H1 (cell line): ENCODE results near the gene SH3PXD2B. TPM values are rescaled to one million over a fixed set of nuclear protein-coding genes. Genes with fewer than 3 reads are reported as not detected.
A peak's percentile ranks its signal among the peaks of the same experiment; 100 is the strongest.

ENCODE experiments used
- CTCF ChIA-PET: fragments of 300-600 bp; sonication (Branson Sonifier 250); formaldehyde crosslinking; loops from one replicate; lab custom pipeline; 2021; ENCODE audit not compliant: partially characterized antibody; lab: Charles Lee
- POLR2A ChIA-PET: fragments of 300-600 bp; sonication (Branson Sonifier 250); formaldehyde crosslinking; loops from one replicate; lab custom pipeline; 2021; ENCODE audit warnings: inconsistent platforms; ENCODE audit not compliant: partially characterized antibody; lab: Charles Lee
- DNase-seq, 2 experiments: peaks; one replicate each; pipeline versions ENCODE4 v3.0.0 to v3.0.0-alpha.2; 2010 to 2022; ENCODE audit warnings: low spot score in 2 of 2, low read depth in 1 of 2, mixed read lengths in 1 of 2
- FAIRE-seq: peaks from 2 replicates; lab custom pipeline; 2011; peaks lifted over from hg19 to GRCh38; lab: Jason Lieb, UNC
- H2AFZ ChIP-seq: 2 replicates; pipeline ENCODE4 v1.8.1; 2012; ENCODE audit warnings: low read length, inconsistent platforms
- H2AK5ac ChIP-seq: 2 replicates; pipeline ENCODE4 v1.6.1; 2013; ENCODE audit warnings: low read depth, low read length
- H2BK120ac ChIP-seq: replicated peaks from 2 replicates; pipeline ENCODE3; 2013; ENCODE audit warnings: low read depth, low read length, inconsistent platforms
- H2BK12ac ChIP-seq: 2 replicates; pipeline ENCODE4 v1.6.1; 2013; ENCODE audit warnings: low read depth, low read length
- H2BK15ac ChIP-seq: 2 replicates; pipeline ENCODE4 v1.6.1; 2013; ENCODE audit warnings: low read length
- H2BK20ac ChIP-seq: 2 replicates; pipeline ENCODE4 v1.6.1; 2013; ENCODE audit warnings: low read length
- H2BK5ac ChIP-seq: 2 replicates; pipeline ENCODE4 v1.6.1; 2013; ENCODE audit warnings: low read depth, low read length
- H3K14ac ChIP-seq: 2 replicates; pipeline ENCODE4 v1.6.1; 2013; ENCODE audit warnings: inconsistent platforms; ENCODE audit not compliant: insufficient read length
- H3K18ac ChIP-seq: 2 replicates; pipeline ENCODE4 v1.6.1; 2013; ENCODE audit warnings: low read length; ENCODE audit errors: extremely low read depth
- H3K23ac ChIP-seq: 2 replicates; pipeline ENCODE4 v1.6.1; 2013; ENCODE audit warnings: inconsistent platforms; ENCODE audit not compliant: insufficient read length
- H3K23me2 ChIP-seq: 2 replicates; pipeline ENCODE4 v1.6.1; 2013; ENCODE audit warnings: low read depth, low read length
- H3K27ac ChIP-seq: 2 replicates; pipeline ENCODE4 v1.6.1; 2011; ENCODE audit warnings: low read depth, low read length, inconsistent platforms
- H3K27me3 ChIP-seq, 4 experiments: replicated peaks in 1 of 4; 1 replicate in 1 of 4; 2 replicates in 3 of 4; pipeline versions ENCODE4 v1.6.1 to v1.8.1; 2011 to 2013; ENCODE audit warnings: low read length in 3 of 4, mild to moderate bottlenecking in 3 of 4, inconsistent platforms in 2 of 4, mixed read lengths in 2 of 4, moderate library complexity in 1 of 4; ENCODE audit not compliant: control insufficient read depth in 3 of 4, insufficient read depth in 3 of 4; ENCODE audit errors: extremely low read depth in 1 of 4
- H3K36me3 ChIP-seq, 4 experiments: 2 replicates each; pipeline versions ENCODE4 v1.6.1 to v1.8.1; 2011 to 2013; ENCODE audit warnings: mild to moderate bottlenecking in 4 of 4, low read length in 3 of 4, moderate library complexity in 2 of 4, control low read depth in 1 of 4, inconsistent platforms in 1 of 4; ENCODE audit not compliant: insufficient read depth in 4 of 4, control insufficient read depth in 2 of 4
- H3K4ac ChIP-seq: replicated peaks from 2 replicates; pipeline ENCODE3; 2013; ENCODE audit warnings: low read length, low read depth, mixed read lengths, inconsistent platforms; ENCODE audit not compliant: insufficient read length
- H3K4me1 ChIP-seq, 4 experiments: replicated peaks in 1 of 4; 1 replicate in 1 of 4; 2 replicates in 3 of 4; pipeline versions ENCODE4 v1.6.1 to v1.8.1; 2011 to 2013; ENCODE audit warnings: low read length in 3 of 4, inconsistent platforms in 2 of 4, mixed read lengths in 1 of 4; ENCODE audit not compliant: insufficient read depth in 4 of 4, control insufficient read depth in 3 of 4
- H3K4me2 ChIP-seq, 2 experiments: 2 replicates each; pipeline versions ENCODE4 v1.6.1 to v1.8.1; 2011 to 2013; ENCODE audit warnings: low read depth in 2 of 2, low read length in 2 of 2, control low read depth in 1 of 2, inconsistent platforms in 1 of 2, mild to moderate bottlenecking in 1 of 2; ENCODE audit not compliant: insufficient read depth in 1 of 2
- H3K4me3 ChIP-seq, 4 experiments: fragments of 200-600, 300-600 bp in 1 of 4; sonication (generic), shearing (Covaris generic), sonication (Bioruptor Twin) in 1 of 4; 2 replicates each; pipeline versions ENCODE4 v1.5.1 to v1.8.1; 2011 to 2016; ENCODE audit warnings: low read length in 4 of 4, low read depth in 3 of 4, control low read depth in 2 of 4, inconsistent platforms in 2 of 4, mild to moderate bottlenecking in 2 of 4, mixed read lengths in 1 of 4, moderate library complexity in 1 of 4; ENCODE audit not compliant: insufficient read depth in 2 of 4; ENCODE audit errors: extremely low read depth in 1 of 4
- H3K56ac ChIP-seq: replicated peaks from 2 replicates; pipeline ENCODE3; 2013; ENCODE audit warnings: low read depth, mild to moderate bottlenecking, mixed read lengths, low read length, inconsistent platforms; ENCODE audit not compliant: insufficient read length
- H3K79me1 ChIP-seq: 2 replicates; pipeline ENCODE4 v1.6.1; 2013; ENCODE audit warnings: low read depth, low read length, control low read depth
- H3K79me2 ChIP-seq, 2 experiments: 2 replicates each; pipeline versions ENCODE4 v1.6.1 to v1.8.1; 2012 to 2013; ENCODE audit warnings: low read length in 2 of 2, mild to moderate bottlenecking in 2 of 2, inconsistent platforms in 1 of 2; ENCODE audit not compliant: insufficient read depth in 2 of 2, control insufficient read depth in 1 of 2
- H3K9ac ChIP-seq, 4 experiments: replicated peaks in 1 of 4; 1 replicate in 1 of 4; 2 replicates in 3 of 4; pipeline versions ENCODE4 v1.6.1 to v1.8.1; 2011 to 2013; ENCODE audit warnings: low read depth in 3 of 4, low read length in 3 of 4, control low read depth in 2 of 4, mild to moderate bottlenecking in 2 of 4, moderate library complexity in 2 of 4, inconsistent platforms in 1 of 4; ENCODE audit errors: extremely low read depth in 1 of 4
- H3K9me3 ChIP-seq, 2 experiments: 2 replicates each; pipeline versions ENCODE4 v1.6.1 to v1.8.1; 2012 to 2013; ENCODE audit warnings: mild to moderate bottlenecking in 2 of 2, moderate library complexity in 2 of 2, control low read depth in 1 of 2, inconsistent platforms in 1 of 2, low read depth in 1 of 2, low read length in 1 of 2, mixed read lengths in 1 of 2; ENCODE audit not compliant: insufficient read depth in 2 of 2
- H4K20me1 ChIP-seq, 2 experiments: replicated peaks in 1 of 2; 2 replicates each; pipeline versions ENCODE3 to v1.8.1; 2011 to 2013; ENCODE audit warnings: inconsistent platforms in 2 of 2, low read length in 2 of 2, mild to moderate bottlenecking in 1 of 2; ENCODE audit not compliant: insufficient read depth in 2 of 2, control insufficient read depth in 1 of 2
- H4K5ac ChIP-seq: 2 replicates; pipeline ENCODE4 v1.6.1; 2013; ENCODE audit warnings: low read length, low read depth, mixed read lengths, inconsistent platforms; ENCODE audit not compliant: insufficient read length
- H4K8ac ChIP-seq: 2 replicates; pipeline ENCODE4 v1.8.0; 2013; ENCODE audit warnings: mild to moderate bottlenecking, moderate library complexity, low read length, inconsistent platforms; ENCODE audit not compliant: insufficient read depth; ENCODE audit errors: extremely low read depth
- H4K91ac ChIP-seq: replicated peaks from 2 replicates; pipeline ENCODE3; 2013; ENCODE audit warnings: low read length, mixed read lengths, inconsistent platforms; ENCODE audit not compliant: insufficient read length
- RFX5 ChIP-seq: IDR thresholded peaks from 2 replicates; pipeline ENCODE4 v1.6.1; 2011; ENCODE audit warnings: low read depth, low read length, improper control_type of control experiment, borderline replicate concordance
- SIX5 ChIP-seq: IDR thresholded peaks from 2 replicates; pipeline ENCODE4 v1.6.1; 2011; ENCODE audit warnings: mild to moderate bottlenecking, low read depth, low read length
- TBP ChIP-seq: IDR thresholded peaks from 2 replicates; pipeline ENCODE4 v1.6.1; 2011; ENCODE audit warnings: low read depth, low read length, improper control_type of control experiment
- TEAD4 ChIP-seq: IDR thresholded peaks from 2 replicates; pipeline ENCODE4 v1.6.1; 2012; ENCODE audit warnings: low read depth, low read length, inconsistent platforms, mixed read lengths
- WGBS, 2 experiments: shearing (Covaris generic) in 1 of 2; methylation state at CpG; one replicate each; pipeline versions ENCODE4 v1.1.6 to v1.1.7; 2013 to 2015; ENCODE audit warnings: low lambda C conversion rate in 2 of 2, mixed read lengths in 2 of 2, inconsistent platforms in 1 of 2, low coverage in 1 of 2, missing lambda C conversion rate in 1 of 2; ENCODE audit not compliant: insufficient replicate concordance in 2 of 2, insufficient coverage in 1 of 2, insufficient read length in 1 of 2; ENCODE audit errors: extremely low coverage in 1 of 2, missing lambda C conversion rate in 1 of 2; 5-methylcytosine and 5-hydroxymethylcytosine counted together
- polyA plus RNA-seq, 7 experiments: library from polyadenylated mRNA; depleted of rRNA in 3 of 7; stranded (reverse) in 5 of 7; unstranded in 2 of 7; fragments of >200 nt in 5 of 7; fragments of 200-250 nt in 2 of 7; gene quantifications; 1 replicate in 5 of 7; 2 replicates in 1 of 7; 4 replicates in 1 of 7; pipeline versions ENCODE4 v1.2.1 to v1.2.3, GENCODE V29; 2011 to 2013; ENCODE audit warnings: missing spikeins in 2 of 7, mixed read lengths in 2 of 7
- total RNA-seq: library from RNA; stranded (reverse); fragmentation: NEBNext Ultra II Directional; extraction: Animal tissue kit (Norgen Biotek cat#: 25700); gene quantifications from 2 replicates; pipeline ENCODE4 v1.2.1, GENCODE V29; 2021

SH3PXD2B gene
- total and polyA plus RNA-seq, 2 of the 8 experiments (the other 6 are each of a cell fraction or from before 2014, with no cell fraction given): 32.9 to 72.9 TPM

DNA sequence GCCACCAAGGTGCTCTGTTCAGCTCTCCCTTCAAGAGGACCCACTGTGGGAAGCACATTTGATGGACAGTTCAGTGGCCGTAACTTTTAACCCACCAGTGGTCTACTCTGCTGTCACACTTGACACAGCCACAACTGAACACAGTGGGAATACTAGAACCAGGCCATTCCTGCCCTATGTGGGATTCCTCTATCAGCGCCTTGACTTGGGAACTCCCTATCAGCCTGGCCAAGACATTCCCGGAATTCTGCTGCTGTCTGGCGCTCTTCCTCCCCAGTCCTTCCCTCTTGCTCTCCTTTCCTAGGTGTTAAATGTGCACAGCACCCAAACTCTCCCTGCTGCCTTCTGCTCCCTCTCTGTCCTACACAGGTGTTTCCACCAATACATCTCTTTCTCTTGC, 23.1 kb upstream of the SH3PXD2B start:
- Histone ChIP-seq H2BK12ac (no peak overlapping the region), H2BK5ac (no peak overlapping the region), H2BK120ac (no peak overlapping the region), H3K4me1 (peaks cover 0 to 4% (median 2%) of the 10 kb centered on the region in 4 experiments; a peak in 2 of 7 replicates), H3K79me2 (no peaks in the 10 kb centered on the region), H2AFZ (no peak overlapping the region), H3K27me3 (peaks cover 0 to 2% (median 0%) of the 10 kb centered on the region in 4 experiments; a peak in 1 of 7 replicates), H3K79me1 (no peaks in the 10 kb centered on the region), H3K27ac (no peak overlapping the region), H2BK20ac (no peak overlapping the region), H4K91ac (no peak overlapping the region), H3K18ac (no peak overlapping the region), H2AK5ac (no peak overlapping the region), H3K36me3 (no peaks in the 10 kb centered on the region), H3K4ac (no peak overlapping the region), H3K9ac (no peak overlapping the region), H3K23me2 (no peaks in the 10 kb centered on the region), H3K4me3 (no peak overlapping the region), H4K20me1 (no peaks in the 10 kb centered on the region), H3K23ac (no peak overlapping the region), H3K4me2 (no peak overlapping the region), H4K8ac (no peak overlapping the region), H3K14ac (no peak overlapping the region), H2BK15ac (no peak overlapping the region), H3K56ac (no peak overlapping the region), H4K5ac (no peak overlapping the region), H3K9me3 (no peaks in the 10 kb centered on the region)
- FAIRE-seq: no peak
- DNase-seq: no peak
- TF ChIP-seq SIX5 (no peak), RFX5 (no peak), TEAD4 (0 out of 2 replicates have a peak, but pooled peaks have one; percentile 21), TBP (no peak)
- WGBS, 2 experiments: 81% methylated on average over 4 of the region's 4 CpGs; no CpG with 5 or more reads in 1 of the 2 experiments
- ChIA-PET POLR2A (no interaction called here), CTCF (interaction anchor here (0.6 to 8.6 kb wide), 3 partner anchors 167 to 814 kb away, joined by 6 to 170 read pairs (median 46); no protein-coding TSS in a partner anchor)
